Epithelial cell of prostate (primary cell): ENCODE measurements around the gene SRPK2.
"Not testable (repeated sequence)": the region's sequence is repeated elsewhere in the genome, so short reads cannot be mapped to it uniquely, and the experiment has no call there.

ENCODE experiments used
- DNase-seq: peaks from one replicate; pipeline ENCODE4 v3.0.0-alpha.2; 2011; ENCODE audit warnings: low read depth, low spot score
- H3K27ac ChIP-seq: fragments of 450-650 bp; 2 replicates; pipeline ENCODE4 v1.5.1; 2017; ENCODE audit warnings: mild to moderate bottlenecking

SRPK2 gene

GRCh38 chr7:105268511-105269392 lies 120.0 kb downstream of the SRPK2 start:
- peak overlapping the region; percentile 90 for H3K27ac ChIP-seq
- no peak for DNase-seq

GRCh38 chr7:105268056-105268455 lies 120.7 kb downstream of the SRPK2 start:
- H3K27ac ChIP-seq, result peak overlapping the region; percentile 90

GRCh38 chr7:105267244-105267643 lies 121.5 kb downstream of the SRPK2 start:
- H3K27ac ChIP-seq, result peak overlapping the region; percentile 90
- DNase-seq, result no peak

More at GRCh38 chr7:105268056-105268455, 120.7 kb downstream of the SRPK2 start:
- DNase-seq, result peak; percentile 79

- DNase-seq, result no peak
Measured at GRCh38 chr7:105264707-105265106, 124.0 kb downstream of the SRPK2 start.

GRCh38 chr7:105261689-105262088 lies 127.0 kb downstream of the SRPK2 start:
- peak overlapping the region; percentile 18 for H3K27ac ChIP-seq
- DNase-seq, result no peak

More at GRCh38 chr7:105264707-105265106, 124.0 kb downstream of the SRPK2 start:
- H3K27ac ChIP-seq, result no peak overlapping the region

- H3K27ac ChIP-seq, result not testable (repeated sequence)
Measured at GRCh38 chr7:105260201-105260871, 128.4 kb downstream of the SRPK2 start.

GRCh38 chr7:105258919-105259318 lies 129.8 kb downstream of the SRPK2 start:
- DNase-seq, H3K27ac ChIP-seq: not testable (repeated sequence)

More at GRCh38 chr7:105260201-105260871, 128.4 kb downstream of the SRPK2 start:
- DNase-seq, result not testable (repeated sequence)

GRCh38 chr7:105257338-105257737 lies 131.4 kb downstream of the SRPK2 start:
- H3K27ac ChIP-seq, result no peak overlapping the region
- no peak for DNase-seq

- DNase-seq, result no peak
- H3K27ac ChIP-seq, result no peak overlapping the region
Measured at GRCh38 chr7:105256761-105257231, 131.9 kb downstream of the SRPK2 start.

GRCh38 chr7:105250706-105251105 lies 138.0 kb downstream of the SRPK2 start:
- no peak overlapping the region for H3K27ac ChIP-seq

GRCh38 chr7:105250239-105250638 lies 138.5 kb downstream of the SRPK2 start:
- no peak for DNase-seq

More at GRCh38 chr7:105250706-105251105, 138.0 kb downstream of the SRPK2 start:
- DNase-seq, result no peak

GRCh38 chr7:105249216-105249615 lies 139.5 kb downstream of the SRPK2 start:
- DNase-seq, result no peak
- no peak overlapping the region for H3K27ac ChIP-seq

More at GRCh38 chr7:105250239-105250638, 138.5 kb downstream of the SRPK2 start:
- H3K27ac ChIP-seq, result no peak overlapping the region

GRCh38 chr7:105246679-105247078 lies 142.0 kb downstream of the SRPK2 start:
- DNase-seq, result no peak
- H3K27ac ChIP-seq, result no peak overlapping the region

GRCh38 chr7:105246256-105246655 lies 142.5 kb downstream of the SRPK2 start:
- H3K27ac ChIP-seq, result no peak overlapping the region
- no peak for DNase-seq

- DNase-seq, result no peak
- H3K27ac ChIP-seq, result no peak overlapping the region
Measured at GRCh38 chr7:105245398-105246114, 143.2 kb downstream of the SRPK2 start.

GRCh38 chr7:105244594-105244993 lies 144.1 kb downstream of the SRPK2 start:
- no peak overlapping the region for H3K27ac ChIP-seq
- DNase-seq, result no peak

GRCh38 chr7:105241198-105241597 lies 147.5 kb downstream of the SRPK2 start:
- no peak for DNase-seq
- H3K27ac ChIP-seq, result no peak overlapping the region

- DNase-seq, result no peak
- no peak overlapping the region for H3K27ac ChIP-seq
Measured at GRCh38 chr7:105238198-105238765, 150.4 kb downstream of the SRPK2 start.

GRCh38 chr7:105234886-105235285 lies 153.8 kb downstream of the SRPK2 start:
- no peak overlapping the region for H3K27ac ChIP-seq
- no peak for DNase-seq

- not testable (repeated sequence) for H3K27ac ChIP-seq, DNase-seq
Measured at GRCh38 chr7:105232829-105233291, 155.9 kb downstream of the SRPK2 start.
